GM23338 (cell line): ENCODE measurements around the gene NTMT1. TPM values are rescaled to one million over a fixed set of nuclear protein-coding genes. Genes with fewer than 3 reads are reported as not detected.

Experiments
- ATAC-seq: fragments of 200-7000 bp; cut with Tn5 transposase; 3 replicates; pipeline ENCODE4 v1.9.1; 2020
- DNase-seq: peaks from one replicate; pipeline ENCODE4 v3.0.0-alpha.2; 2015; ENCODE audit warnings: low spot score
- H2AFZ ChIP-seq: fragments of 200-600 bp; sonication (generic); 2 replicates; pipeline ENCODE4 v1.8.0; 2016; ENCODE audit warnings: antibody characterized with exemption, mild to moderate bottlenecking, moderate library complexity
- H3F3A ChIP-seq: fragments of 200-600 bp; sonication (generic); replicated peaks from 2 replicates; pipeline ENCODE4 v1.8.0; 2017; ENCODE audit warnings: antibody characterized with exemption, mixed run types, low read depth
- H3K27ac ChIP-seq: fragments of 200-600 bp; sonication (generic); 2 replicates; pipeline ENCODE4 v1.6.1; 2016; ENCODE audit warnings: low read depth
- H3K27me3 ChIP-seq: fragments of 200-600 bp; sonication (generic); 2 replicates; pipeline ENCODE4 v1.8.0; 2016; ENCODE audit warnings: mild to moderate bottlenecking, mixed run types, moderate library complexity; ENCODE audit not compliant: insufficient read depth
- H3K36me3 ChIP-seq: fragments of 200-600 bp; sonication (generic); 2 replicates; pipeline ENCODE4 v1.8.0; 2016; ENCODE audit warnings: mild to moderate bottlenecking; ENCODE audit not compliant: insufficient read depth
- H3K4me1 ChIP-seq: fragments of 200-600 bp; sonication (generic); 2 replicates; pipeline ENCODE4 v1.8.0; 2016; ENCODE audit warnings: mild to moderate bottlenecking, moderate library complexity; ENCODE audit not compliant: insufficient read depth
- H3K4me2 ChIP-seq: fragments of 200-600 bp; sonication (generic); 2 replicates; pipeline ENCODE4 v1.7.1; 2017; ENCODE audit warnings: mixed run types
- H3K4me3 ChIP-seq: fragments of 200-600 bp; sonication (generic); 2 replicates; pipeline ENCODE4 v1.6.1; 2016; ENCODE audit warnings: mixed run types
- H3K79me2 ChIP-seq: fragments of 200-600 bp; sonication (generic); replicated peaks from 2 replicates; pipeline ENCODE4 v1.8.0; 2017; ENCODE audit warnings: mild to moderate bottlenecking; ENCODE audit not compliant: insufficient read depth
- H3K9me2 ChIP-seq: fragments of 200-600 bp; sonication (generic); 2 replicates; pipeline ENCODE4 v1.8.0; 2017; ENCODE audit not compliant: insufficient read depth
- H4K20me1 ChIP-seq: fragments of 200-600 bp; sonication (generic); replicated peaks from 2 replicates; pipeline ENCODE4 v1.8.0; 2017; ENCODE audit warnings: mild to moderate bottlenecking; ENCODE audit not compliant: insufficient read depth
- H3K27ac Mint-ChIP-seq: 2 replicates; pipeline ENCODE4 v1.8.0; 2020; ENCODE audit warnings: inconsistent platforms, mild to moderate bottlenecking, moderate library complexity, mixed read lengths
- H3K27me3 Mint-ChIP-seq: 3 replicates; pipeline ENCODE4 v1.8.0; 2022; ENCODE audit warnings: low read depth, mild to moderate bottlenecking, moderate library complexity, mixed read lengths, inconsistent platforms; ENCODE audit not compliant: insufficient read depth, poor library complexity
- H3K36me3 Mint-ChIP-seq: 3 replicates; pipeline ENCODE4 v1.8.0; 2021; ENCODE audit warnings: low read depth, mild to moderate bottlenecking, inconsistent platforms, moderate library complexity, mixed read lengths
- H3K4me1 Mint-ChIP-seq: 3 replicates; pipeline ENCODE4 v1.8.0; 2020; ENCODE audit warnings: mild to moderate bottlenecking, inconsistent platforms, mixed read lengths
- H3K4me3 Mint-ChIP-seq: 3 replicates; pipeline ENCODE4 v1.8.0; 2021; ENCODE audit warnings: moderate library complexity, mild to moderate bottlenecking, inconsistent platforms, mixed read lengths
- H3K9me3 Mint-ChIP-seq: 3 replicates; pipeline ENCODE4 v1.8.0; 2020; ENCODE audit warnings: moderate library complexity, mild to moderate bottlenecking, inconsistent platforms, mixed read lengths
- CREB1 ChIP-seq: fragments of 250-450 bp; sonication (Bioruptor Pico); IDR thresholded peaks from 2 replicates; pipeline ENCODE4 v1.5.0; 2020; ENCODE audit warnings: low read depth, mild to moderate bottlenecking, moderate library complexity
- EZH2 ChIP-seq: fragments of 200-600 bp; sonication (generic); IDR thresholded peaks from one replicate; pipeline ENCODE4 v1.8.0; 2017; ENCODE audit warnings: antibody characterized with exemption, mild to moderate bottlenecking, low read depth; ENCODE audit not compliant: unreplicated experiment
- EZH2phosphoT487 ChIP-seq: fragments of 200-600 bp; sonication (generic); IDR thresholded peaks from one replicate; pipeline ENCODE4 v1.8.1; 2018; ENCODE audit warnings: antibody characterized with exemption; ENCODE audit not compliant: unreplicated experiment
- JUNB ChIP-seq: IDR thresholded peaks from one replicate; pipeline ENCODE4 v1.6.1; 2016; ENCODE audit warnings: antibody characterized with exemption; ENCODE audit not compliant: unreplicated experiment
- NANOG ChIP-seq: IDR thresholded peaks from 2 replicates; pipeline ENCODE4 v1.6.1; 2016; ENCODE audit warnings: antibody characterized with exemption, borderline replicate concordance
- POLR2AphosphoS5 ChIP-seq: IDR thresholded peaks from 2 replicates; pipeline ENCODE4 v1.6.1; 2016; ENCODE audit warnings: antibody characterized with exemption, low read depth
- REST ChIP-seq: IDR thresholded peaks from one replicate; pipeline ENCODE4 v1.6.1; 2018; ENCODE audit warnings: antibody characterized with exemption; ENCODE audit not compliant: unreplicated experiment
- ZNF114 ChIP-seq: fragments of 250-450 bp; sonication (Bioruptor Pico); IDR thresholded peaks from 2 replicates; pipeline ENCODE4 v1.5.0; 2020; ENCODE audit warnings: mild to moderate bottlenecking, moderate library complexity
- polyA plus RNA-seq: library from polyadenylated mRNA; unstranded; fragments of >200 nt; fragmentation: Nextera tagmentation; extraction: Ambion mirVana; gene quantifications from 2 replicates; pipeline ENCODE4 v1.2.1, GENCODE V29; 2016
- total RNA-seq: library from RNA; depleted of rRNA; stranded (reverse); fragments of >200 nt; shearing (Covaris generic); gene quantifications from 2 replicates; pipeline ENCODE4 v1.2.3, GENCODE V29; 2014
- TF ChIP-seq, protein P1 (sequence below): IDR thresholded peaks from 2 replicates; pipeline ENCODE4 v1.6.1; 2016; ENCODE audit warnings: antibody characterized with exemption
- TF ChIP-seq, protein P2 (sequence below), 2 experiments: fragments of 200-600 bp in 1 of 2; sonication (generic) in 1 of 2; conservative IDR thresholded peaks; 2 replicates each; pipeline versions ENCODE4 v1.5.1 to v1.6.1; 2016 to 2017; ENCODE audit warnings: antibody characterized with exemption in 2 of 2, low read depth in 2 of 2, mild to moderate bottlenecking in 2 of 2, moderate library complexity in 1 of 2

NTMT1 gene
- total and polyA plus RNA-seq, 2 experiments from 2014 or later, result 59.4 to 108 TPM

- H2AFZ ChIP-seq, result no peak overlapping the region
- H3K27me3 Mint-ChIP-seq, result peaks cover 12% of the 10 kb centered on the region
- no peak overlapping the region for H3K4me3 ChIP-seq
- no peak overlapping the region for H3K27ac ChIP-seq
- peaks cover 73% of the 10 kb centered on the region for H3K79me2 ChIP-seq
- DNase-seq (no peak), ATAC-seq (no peak)
- H3K4me2 ChIP-seq, result no peak overlapping the region
- no peaks in the 10 kb centered on the region for H3K9me2 ChIP-seq
- H3K4me1 ChIP-seq, result peaks cover 17% of the 10 kb centered on the region
- no peak overlapping the region for H3K4me3 Mint-ChIP-seq
- peaks cover 49% of the 10 kb centered on the region for H3K36me3 Mint-ChIP-seq
- peaks cover 69% of the 10 kb centered on the region for H4K20me1 ChIP-seq
- H3K9me3 Mint-ChIP-seq, result no peaks in the 10 kb centered on the region
- H3K27me3 ChIP-seq, result no peaks in the 10 kb centered on the region
- no peaks in the 10 kb centered on the region; the same call in 1 of the 2 replicates for H3K36me3 ChIP-seq
- H3K4me1 Mint-ChIP-seq, result peaks cover 40% of the 10 kb centered on the region
- H3K27ac Mint-ChIP-seq, result peak overlapping the region; percentile 15; the same call in 1 of the 2 replicates
- TF ChIP-seq, protein P1, sequence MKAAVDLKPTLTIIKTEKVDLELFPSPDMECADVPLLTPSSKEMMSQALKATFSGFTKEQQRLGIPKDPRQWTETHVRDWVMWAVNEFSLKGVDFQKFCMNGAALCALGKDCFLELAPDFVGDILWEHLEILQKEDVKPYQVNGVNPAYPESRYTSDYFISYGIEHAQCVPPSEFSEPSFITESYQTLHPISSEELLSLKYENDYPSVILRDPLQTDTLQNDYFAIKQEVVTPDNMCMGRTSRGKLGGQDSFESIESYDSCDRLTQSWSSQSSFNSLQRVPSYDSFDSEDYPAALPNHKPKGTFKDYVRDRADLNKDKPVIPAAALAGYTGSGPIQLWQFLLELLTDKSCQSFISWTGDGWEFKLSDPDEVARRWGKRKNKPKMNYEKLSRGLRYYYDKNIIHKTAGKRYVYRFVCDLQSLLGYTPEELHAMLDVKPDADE, result no peak
- no peak for TF ChIP-seq JUNB
- no peak for TF ChIP-seq ZNF114 (CRISPR knock-in tag)
- TF ChIP-seq EZH2phosphoT487, result no peak
- peaks cover 2% of the 10 kb centered on the region; the same call in 1 of the 2 replicates for H3F3A ChIP-seq
Measured at GRCh38 chr9:129631674-129632129, 5.7 kb downstream of the NTMT1 start.

GRCh38 chr9:129632460-129632859 is 6.5 kb downstream of the NTMT1 start:
- Mint-ChIP-seq H3K27ac (no peak overlapping the region), H3K27me3 (peaks cover 12% of the 10 kb centered on the region), H3K9me3 (no peaks in the 10 kb centered on the region), H3K4me1 (peaks cover 33% of the 10 kb centered on the region), H3K36me3 (peaks cover 50% of the 10 kb centered on the region), H3K4me3 (no peak overlapping the region)
- Histone ChIP-seq H2AFZ (no peak overlapping the region), H3K79me2 (peaks cover 65% of the 10 kb centered on the region), H3K27ac (no peak overlapping the region), H3K4me2 (no peak overlapping the region), H3K4me1 (peaks cover 9% of the 10 kb centered on the region), H4K20me1 (peaks cover 68% of the 10 kb centered on the region), H3K27me3 (no peaks in the 10 kb centered on the region), H3K4me3 (no peak overlapping the region), H3K9me2 (no peaks in the 10 kb centered on the region), H3F3A (peaks cover 2% of the 10 kb centered on the region; the same call in 1 of the 2 replicates), H3K36me3 (no peaks in the 10 kb centered on the region; the same call in 1 of the 2 replicates)
- DNase-seq, result no peak
- no peak for ATAC-seq
- no peak for TF ChIP-seq EZH2
- TF ChIP-seq POLR2AphosphoS5, result no peak
- TF ChIP-seq CREB1 (CRISPR knock-in tag), result no peak
- TF ChIP-seq REST, result no peak
- TF ChIP-seq, protein P2, sequence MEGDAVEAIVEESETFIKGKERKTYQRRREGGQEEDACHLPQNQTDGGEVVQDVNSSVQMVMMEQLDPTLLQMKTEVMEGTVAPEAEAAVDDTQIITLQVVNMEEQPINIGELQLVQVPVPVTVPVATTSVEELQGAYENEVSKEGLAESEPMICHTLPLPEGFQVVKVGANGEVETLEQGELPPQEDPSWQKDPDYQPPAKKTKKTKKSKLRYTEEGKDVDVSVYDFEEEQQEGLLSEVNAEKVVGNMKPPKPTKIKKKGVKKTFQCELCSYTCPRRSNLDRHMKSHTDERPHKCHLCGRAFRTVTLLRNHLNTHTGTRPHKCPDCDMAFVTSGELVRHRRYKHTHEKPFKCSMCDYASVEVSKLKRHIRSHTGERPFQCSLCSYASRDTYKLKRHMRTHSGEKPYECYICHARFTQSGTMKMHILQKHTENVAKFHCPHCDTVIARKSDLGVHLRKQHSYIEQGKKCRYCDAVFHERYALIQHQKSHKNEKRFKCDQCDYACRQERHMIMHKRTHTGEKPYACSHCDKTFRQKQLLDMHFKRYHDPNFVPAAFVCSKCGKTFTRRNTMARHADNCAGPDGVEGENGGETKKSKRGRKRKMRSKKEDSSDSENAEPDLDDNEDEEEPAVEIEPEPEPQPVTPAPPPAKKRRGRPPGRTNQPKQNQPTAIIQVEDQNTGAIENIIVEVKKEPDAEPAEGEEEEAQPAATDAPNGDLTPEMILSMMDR (conservative IDR thresholded peaks at IDR 0.05; ENCODE audit: low read depth in 2 of 2), result no peak
- no peak for TF ChIP-seq NANOG
- TF ChIP-seq, protein P1, result no peak
